LNCAP (cell line): ENCODE data around the gene AOPEP.

Experiments used
- CTCF ChIP-seq: fragments of 450-650 bp; IDR thresholded peaks from 2 replicates; pipeline ENCODE4 v1.5.1; 2017; ENCODE audit warnings: mild to moderate bottlenecking

Gene AOPEP

GRCh38 chr9:94726495-94727191 lies at the start of gene AOPEP:
AOPEP (plus strand) TSS chr9:94726699; CDS start chr9:94759784, 33,085 bp downstream.
- no peak for TF ChIP-seq CTCF

- TF ChIP-seq CTCF, result no peak
These were observed 48.6 kb upstream of the AOPEP start for GRCh38 chr9:94677929-94678328.

- TF ChIP-seq CTCF, result no peak
These were observed 46.9 kb upstream of the AOPEP start for GRCh38 chr9:94679587-94679986.

- TF ChIP-seq CTCF, result no peak
These were observed 46.5 kb upstream of the AOPEP start for GRCh38 chr9:94680020-94680419.

GRCh38 chr9:94680621-94681020 lies 45.9 kb upstream of the AOPEP start:
- no peak for TF ChIP-seq CTCF

- TF ChIP-seq CTCF, result peak; percentile 70
These were observed 45.0 kb upstream of the AOPEP start for GRCh38 chr9:94681508-94681907.

GRCh38 chr9:94685359-94685758 lies 41.1 kb upstream of the AOPEP start:
- no peak for TF ChIP-seq CTCF

GRCh38 chr9:94687451-94687850 lies 39.0 kb upstream of the AOPEP start:
- no peak for TF ChIP-seq CTCF
